Stimulated activated CD8-positive, alpha-beta memory T cell treated with anti-CD3 and anti-CD28 coated beads, Interleukin-15, amount 100 ng/mL, for 48 hours (primary cell): ENCODE data around the gene SGSH.

ENCODE experiments used
- DNase-seq, 2 donors: peaks; one replicate each; pipeline ENCODE4 v3.0.0-alpha.2; 2020; ENCODE audit warnings: low read depth in 2 of 2

The SGSH gene

GRCh38 chr17:80184423-80184714, 35.8 kb downstream of the SGSH start:
- no peak for DNase-seq

DNA sequence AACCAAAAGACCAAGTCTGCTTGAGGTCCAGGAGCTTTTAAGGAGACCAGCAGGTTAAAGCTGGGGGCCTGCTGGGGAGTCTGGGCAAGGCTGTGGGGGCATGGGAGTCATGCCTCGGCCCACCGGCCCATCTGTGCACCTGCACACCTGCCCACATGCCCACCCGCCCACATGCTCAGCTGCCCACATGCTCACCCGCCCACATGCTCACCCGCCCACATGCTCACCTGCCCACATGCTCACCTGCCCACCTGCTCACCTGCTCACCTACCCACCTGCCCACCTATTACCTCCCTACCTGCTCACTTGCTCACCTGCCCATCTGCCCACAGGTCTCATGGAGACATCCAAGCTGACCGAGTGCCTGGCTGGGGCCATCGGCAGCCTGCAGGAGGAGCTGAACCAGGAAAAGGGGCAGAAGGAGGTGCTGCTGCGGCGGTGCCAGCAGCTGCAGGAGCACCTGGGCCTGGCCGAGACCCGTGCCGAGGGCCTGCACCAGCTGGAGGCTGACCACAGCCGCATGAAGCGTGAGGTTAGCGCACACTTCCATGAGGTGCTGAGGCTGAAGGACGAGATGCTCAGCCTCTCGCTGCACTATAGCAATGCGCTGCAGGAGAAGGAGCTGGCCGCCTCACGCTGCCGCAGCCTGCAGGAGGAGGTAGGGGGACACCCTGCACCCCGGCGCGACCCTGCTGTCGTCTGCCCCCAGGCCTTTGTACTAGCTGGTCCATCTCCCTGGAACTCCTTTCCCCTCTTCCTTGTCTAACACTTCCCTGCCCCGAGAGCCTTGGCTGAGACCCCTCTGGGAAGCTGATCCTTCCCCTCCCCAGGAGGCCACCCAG, 36.3 kb downstream of the SGSH start:
- no peak for DNase-seq

- no peak for DNase-seq
Observed at GRCh38 chr17:80182845-80183223, 37.3 kb downstream of the SGSH start.

DNA sequence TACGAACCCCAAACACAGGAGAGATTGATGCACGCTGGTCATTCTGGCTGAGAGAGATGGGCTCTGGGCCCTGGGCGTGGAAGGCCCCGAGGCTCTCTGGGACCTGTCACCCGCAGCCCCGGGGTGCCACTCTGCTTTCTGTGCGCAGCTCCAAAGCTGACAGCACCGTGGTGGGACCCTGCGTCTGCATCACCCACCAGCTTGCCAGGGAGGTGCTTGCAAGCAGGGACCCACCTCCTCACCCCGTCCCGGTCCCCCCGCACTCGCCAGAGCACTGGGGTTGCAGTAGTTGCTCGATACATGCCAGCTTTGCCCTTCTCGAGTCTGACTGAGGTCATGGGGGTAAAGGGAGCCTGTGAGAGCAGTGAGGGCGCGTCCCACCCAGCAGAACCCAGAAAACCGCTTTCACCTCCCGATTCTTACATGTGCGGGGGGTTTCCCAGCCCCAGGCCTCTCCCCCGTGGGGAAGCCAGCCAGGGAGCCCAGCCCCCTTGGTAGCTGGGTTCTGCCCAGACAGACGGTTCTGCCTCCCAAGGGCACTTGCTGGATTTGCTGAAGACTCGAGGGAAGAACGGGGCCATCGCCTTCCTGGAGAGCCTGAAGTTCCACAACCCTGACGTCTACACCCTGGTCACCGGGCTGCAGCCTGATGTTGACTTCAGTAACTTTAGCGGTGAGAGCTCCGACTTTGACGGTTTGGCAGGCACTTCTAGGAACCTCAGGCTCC, 37.9 kb downstream of the SGSH start:
- no peak for DNase-seq

DNA sequence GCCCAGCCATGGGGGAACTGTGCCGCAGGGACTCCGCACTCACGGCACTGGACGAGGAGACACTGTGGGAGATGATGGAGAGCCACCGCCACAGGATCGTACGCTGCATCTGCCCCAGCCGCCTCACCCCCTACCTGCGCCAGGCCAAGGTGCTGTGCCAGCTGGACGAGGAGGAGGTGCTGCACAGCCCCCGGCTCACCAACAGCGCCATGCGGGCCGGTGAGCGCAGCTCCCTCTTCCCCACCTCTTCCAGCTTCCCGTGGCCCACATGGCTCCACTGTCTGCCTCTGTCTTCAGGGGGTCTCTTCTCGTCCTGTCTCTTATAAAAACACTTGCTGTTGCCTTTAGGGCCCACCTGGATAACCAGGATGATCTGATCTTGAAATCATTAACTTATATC, 38.7 kb downstream of the SGSH start:
- DNase-seq, result no peak

GRCh38 chr17:80180192-80180591, 39.9 kb downstream of the SGSH start:
- no peak for DNase-seq

DNA sequence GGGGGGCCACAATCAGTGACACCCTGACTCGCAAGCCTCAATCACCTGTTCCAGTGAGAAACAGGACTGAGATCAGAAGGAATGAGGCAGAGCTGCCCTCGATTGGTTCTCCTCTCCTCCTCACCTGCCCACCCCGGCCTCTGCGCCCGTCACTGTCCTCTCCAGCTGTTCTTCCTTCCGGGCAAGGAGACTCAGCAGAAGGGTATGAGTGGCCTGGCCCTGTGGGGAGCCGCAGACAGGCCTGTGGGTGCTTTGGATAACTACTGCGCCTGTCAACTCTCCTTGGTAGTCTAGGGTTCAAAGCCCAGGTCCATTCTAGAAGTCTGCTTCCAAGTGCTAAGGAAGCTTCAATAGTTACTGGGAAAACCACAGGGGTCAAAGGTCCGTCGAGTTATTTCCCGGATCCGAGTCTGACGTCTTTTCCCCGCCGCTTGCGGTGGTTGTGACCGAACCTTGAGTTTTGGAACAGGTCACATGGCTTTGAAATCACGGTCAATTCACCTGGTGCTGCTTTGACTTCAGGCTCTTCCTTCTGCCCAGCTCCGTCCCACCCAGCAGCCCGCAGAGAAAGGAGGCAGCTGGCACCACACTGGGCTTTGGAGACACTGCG, 42.0 kb downstream of the SGSH start:
- DNase-seq, result no peak

GRCh38 chr17:80176757-80177156, 43.4 kb downstream of the SGSH start:
- no peak for DNase-seq

DNA sequence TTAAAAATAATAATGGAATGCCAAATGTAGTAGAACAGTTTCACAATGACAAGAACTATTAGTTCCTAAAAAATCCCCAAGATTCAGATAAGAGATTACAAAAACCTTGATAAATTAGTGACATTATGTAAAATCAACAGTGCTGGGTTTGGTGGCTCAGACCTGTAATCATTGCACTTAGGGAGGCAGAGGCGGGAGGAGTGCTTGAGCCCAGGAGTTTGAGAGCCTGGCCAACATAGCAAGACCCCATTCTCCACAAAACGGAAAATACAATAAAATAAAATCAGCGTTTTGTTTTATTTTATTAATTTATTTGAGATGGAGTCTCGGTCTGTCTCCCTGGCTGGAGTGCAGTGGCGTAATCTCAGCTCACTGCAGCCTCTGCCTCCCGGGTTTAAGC, 46.2 kb downstream of the SGSH start:
- DNase-seq, result no peak

GRCh38 chr17:80173126-80173525, 47.0 kb downstream of the SGSH start:
- no peak for DNase-seq

DNA sequence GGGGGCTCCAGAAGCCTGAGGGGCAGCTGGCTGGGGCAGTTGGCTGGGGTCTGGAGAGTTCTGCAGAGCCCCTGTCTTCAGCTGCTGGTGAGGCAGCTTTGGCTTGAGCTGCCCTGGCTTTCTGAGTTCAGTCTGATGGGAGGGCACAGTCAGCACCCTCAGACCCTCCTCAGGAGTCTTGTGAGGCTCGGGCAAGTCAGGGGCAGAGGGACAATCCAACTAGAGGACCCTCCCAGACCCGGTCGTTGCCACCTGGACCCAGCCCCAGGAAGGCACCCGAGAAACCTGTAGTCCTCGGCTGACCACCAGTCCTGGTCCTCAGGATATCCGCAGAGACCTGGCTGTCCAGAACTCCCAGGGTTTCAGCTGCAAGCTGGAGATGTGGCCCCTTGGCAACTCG, 48.5 kb downstream of the SGSH start:
- DNase-seq, result no peak

- DNase-seq, result no peak
Observed at GRCh38 chr17:80169784-80170500, 50.2 kb downstream of the SGSH start, which contains the start of gene CARD14. Gene CARD14 (plus strand): TSS chr17:80170030. CDS start chr17:80181439, 11,409 bp downstream.

- DNase-seq, result no peak
Observed at GRCh38 chr17:80169107-80169506, 51.0 kb downstream of the SGSH start.

DNA sequence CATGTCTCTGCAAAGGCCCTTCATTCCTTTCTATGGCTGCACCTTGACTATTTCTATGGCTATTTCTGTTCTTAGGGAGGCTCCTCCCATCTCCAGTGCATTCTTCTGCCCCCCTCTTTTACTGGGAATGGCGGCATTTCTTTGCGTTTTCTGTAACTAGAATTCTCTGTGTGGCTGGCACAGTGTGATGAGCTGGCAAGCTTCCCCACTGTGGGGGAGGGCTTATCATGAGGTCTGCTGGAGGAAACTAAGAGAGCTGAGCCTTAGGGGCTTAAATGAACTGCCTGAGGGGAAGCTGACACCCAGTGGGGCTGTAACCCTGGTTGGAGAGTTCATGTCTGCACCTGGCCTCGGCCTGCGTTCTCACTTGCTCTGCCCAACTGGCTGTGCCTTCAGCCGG, 51.8 kb downstream of the SGSH start:
- DNase-seq, result no peak

DNA sequence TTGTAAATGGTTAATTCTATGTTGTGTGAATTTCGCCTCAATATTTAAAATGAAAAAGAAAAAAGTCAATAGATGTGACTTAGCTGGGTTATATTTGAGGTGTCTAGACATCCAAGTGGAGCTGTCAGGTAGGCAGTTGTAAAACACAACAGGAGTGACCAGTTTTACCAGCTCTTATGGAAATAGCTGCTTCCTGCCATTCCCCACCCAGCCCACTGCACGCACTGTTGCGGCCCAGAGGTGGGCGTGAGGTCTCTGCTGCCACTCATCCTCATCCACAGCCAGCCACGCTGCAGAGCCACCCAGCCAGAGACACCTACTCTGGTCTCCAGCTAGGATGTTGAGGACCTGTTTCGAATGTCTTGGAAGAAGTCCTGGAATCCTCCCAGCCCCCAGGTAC, 53.7 kb downstream of the SGSH start:
- DNase-seq, result no peak

- DNase-seq, result no peak
Observed at GRCh38 chr17:80164185-80164584, 55.9 kb downstream of the SGSH start.

DNA sequence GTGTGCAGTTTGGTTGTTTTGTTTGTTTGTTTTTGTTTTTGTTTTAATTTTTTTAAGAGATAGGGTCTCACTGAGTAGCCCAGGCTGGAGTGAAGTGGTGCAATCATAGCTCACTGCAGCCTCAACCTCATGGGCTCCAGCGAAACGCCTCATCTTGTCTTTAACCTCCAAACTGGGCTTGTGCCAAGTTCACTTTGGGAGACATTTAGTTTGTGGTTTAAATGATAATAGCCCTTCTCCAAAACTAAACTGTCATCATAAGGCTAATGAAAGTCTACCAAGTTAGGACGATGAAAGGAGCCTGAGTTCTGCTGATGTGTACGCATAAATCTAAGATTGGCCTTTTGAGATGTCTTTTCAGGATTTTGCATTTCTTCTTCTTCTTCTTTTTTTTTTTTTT, 56.8 kb downstream of the SGSH start:
- DNase-seq, result no peak

DNA sequence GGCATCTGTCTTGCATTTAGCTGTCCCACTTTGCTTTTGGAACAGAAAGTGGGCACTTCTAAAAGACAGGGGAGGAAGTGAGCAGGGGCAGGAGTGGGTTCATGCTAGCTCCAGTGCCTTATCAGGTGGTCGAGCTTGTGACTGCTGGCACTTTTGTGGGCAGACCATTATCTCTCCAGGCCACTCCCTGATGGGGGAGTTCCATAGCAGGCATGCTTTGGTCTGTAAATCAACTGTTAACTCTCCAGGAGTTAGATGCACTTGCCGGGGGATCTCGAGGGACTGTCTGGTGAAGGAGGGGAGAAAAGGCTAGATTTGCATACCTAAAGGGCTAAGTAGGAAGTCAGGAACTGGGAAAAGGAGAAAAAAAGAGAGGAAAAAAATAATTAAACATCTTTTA, 59.6 kb downstream of the SGSH start:
- DNase-seq, result no peak
